Keratinocyte (primary cell): Measurements from ENCODE around the gene SSR1. TPM values are rescaled to one million over a fixed set of nuclear protein-coding genes. Genes with fewer than 3 reads are reported as not detected.

Experiments
- DNase-seq: peaks from one replicate; pipeline ENCODE4 v3.0.0-alpha.2; 2011; ENCODE audit warnings: low read depth, missing footprints, low spot score
- FAIRE-seq: peaks from 2 replicates; lab custom pipeline; 2011; peaks lifted over from hg19 to GRCh38; lab: Jason Lieb, UNC
- H2AFZ ChIP-seq: 2 replicates; pipeline ENCODE4 v1.6.0; 2012; ENCODE audit warnings: low read length, control low read depth, inconsistent platforms; ENCODE audit not compliant: control insufficient read depth
- H3K27ac ChIP-seq: 2 replicates; pipeline ENCODE4 v1.5.1; 2011; ENCODE audit warnings: low read length; ENCODE audit not compliant: control insufficient read depth, insufficient read depth
- H3K27me3 ChIP-seq: 3 replicates; pipeline ENCODE4 v1.6.0; 2011; ENCODE audit warnings: low read length; ENCODE audit not compliant: control insufficient read depth, insufficient read depth; ENCODE audit errors: extremely low read depth
- H3K36me3 ChIP-seq, 2 experiments: 2 replicates in 1 of 2; 3 replicates in 1 of 2; pipeline ENCODE4 v1.5.1; 2011; ENCODE audit warnings: low read length in 2 of 2, mild to moderate bottlenecking in 1 of 2; ENCODE audit not compliant: control insufficient read depth in 2 of 2, insufficient read depth in 2 of 2; ENCODE audit errors: extremely low read depth in 1 of 2
- H3K4me1 ChIP-seq: 3 replicates; pipeline ENCODE4 v1.5.1; 2011; ENCODE audit warnings: low read length; ENCODE audit not compliant: control insufficient read depth, insufficient read depth; ENCODE audit errors: extremely low read depth
- H3K4me2 ChIP-seq: 3 replicates; pipeline ENCODE4 v1.6.0; 2011; ENCODE audit warnings: low read depth, low read length; ENCODE audit not compliant: control insufficient read depth, insufficient read depth; ENCODE audit errors: extremely low read depth
- H3K4me3 ChIP-seq, 3 experiments: fragments of 200-600 bp in 1 of 3; sonication (generic) in 1 of 3; 2 replicates in 2 of 3; 3 replicates in 1 of 3; pipeline ENCODE4 v1.5.1; 2011 to 2016; ENCODE audit warnings: low read length in 3 of 3, mild to moderate bottlenecking in 3 of 3, control low read depth in 2 of 3, inconsistent platforms in 1 of 3, low read depth in 1 of 3, mixed read lengths in 1 of 3, mixed run types in 1 of 3, moderate library complexity in 1 of 3; ENCODE audit not compliant: control insufficient read depth in 2 of 3, insufficient read depth in 2 of 3; ENCODE audit errors: extremely low read depth in 1 of 3
- H3K79me2 ChIP-seq: 2 replicates; pipeline ENCODE4 v1.6.0; 2012; ENCODE audit warnings: low read length; ENCODE audit not compliant: control insufficient read depth, insufficient read depth
- H3K9ac ChIP-seq: 3 replicates; pipeline ENCODE4 v1.6.0; 2011; ENCODE audit warnings: low read length; ENCODE audit not compliant: control insufficient read depth, insufficient read depth; ENCODE audit errors: extremely low read depth
- H3K9me1 ChIP-seq: 3 replicates; pipeline ENCODE4 v1.6.0; 2011; ENCODE audit warnings: low read length; ENCODE audit not compliant: control insufficient read depth, insufficient read depth; ENCODE audit errors: extremely low read depth
- H3K9me3 ChIP-seq: 2 replicates; pipeline ENCODE4 v1.5.1; 2012; ENCODE audit warnings: low read depth, low read length; ENCODE audit not compliant: control insufficient read depth
- H4K20me1 ChIP-seq: 3 replicates; pipeline ENCODE4 v1.6.0; 2011; ENCODE audit warnings: low read length; ENCODE audit not compliant: control insufficient read depth, insufficient read depth; ENCODE audit errors: extremely low read depth
- CTCF ChIP-seq, 3 experiments: IDR thresholded peaks in 1 of 3; conservative IDR thresholded peaks in 1 of 3; optimal IDR thresholded peaks in 1 of 3; 2 replicates in 2 of 3; 3 replicates in 1 of 3; pipeline versions ENCODE3 to v1.5.1; 2011; ENCODE audit warnings: low read length in 3 of 3, mild to moderate bottlenecking in 3 of 3, moderate library complexity in 2 of 3, control low read depth in 1 of 3, inconsistent platforms in 1 of 3; ENCODE audit not compliant: insufficient read depth in 2 of 3; ENCODE audit errors: extremely low read depth in 1 of 3
- EZH2 ChIP-seq: IDR thresholded peaks from one replicate; pipeline ENCODE4 v1.6.1; 2012; ENCODE audit warnings: inconsistent platforms, mild to moderate bottlenecking, low read length, moderate library complexity
- dilution Hi-C: fragments of 300-500 bp; cut with MboI; formaldehyde crosslinking; loops from one replicate; pipeline ENCODE4 v1.7.0; 2020; ENCODE audit warnings: low sequenced_read_pairs; ENCODE audit not compliant: extremely low pct_ligation_motif_present
- polyA plus RNA-seq, 5 experiments: library from polyadenylated mRNA; depleted of rRNA in 3 of 5; stranded (reverse) in 3 of 5; stranded (forward) in 1 of 5; unstranded in 1 of 5; fragments of >200 nt; gene quantifications; 1 replicate in 1 of 5; 2 replicates in 3 of 5; 3 replicates in 1 of 5; pipeline versions ENCODE4 v1.2.1 to v1.2.3, GENCODE V29; 2011 to 2012; ENCODE audit warnings: missing spikeins in 2 of 5, low read depth in 1 of 5, low replicate concordance in 1 of 5

The SSR1 gene
- polyA plus RNA-seq, 1 donor (not counting 4 experiments of a cell fraction or from before 2014, with no cell fraction given) = 188 TPM

GRCh38 chr6:7269816-7270215 is 43.2 kb downstream of the SSR1 start:
- Histone ChIP-seq H4K20me1 (no peaks in the 10 kb centered on the region), H3K36me3 (no peaks in the 10 kb centered on the region), H2AFZ (no peak overlapping the region), H3K27ac (no peak overlapping the region), H3K9me1 (no peaks in the 10 kb centered on the region), H3K4me1 (peaks cover 19% of the 10 kb centered on the region), H3K9ac (no peak overlapping the region), H3K9me3 (peaks cover 2% of the 10 kb centered on the region), H3K4me3 (no peak overlapping the region), H3K79me2 (no peaks in the 10 kb centered on the region), H3K4me2 (no peak overlapping the region), H3K27me3 (no peaks in the 10 kb centered on the region)
- DNase-seq = no peak
- no peak for FAIRE-seq
- dilution Hi-C loops = no loop called here
- no peak for TF ChIP-seq CTCF (optimal IDR thresholded peaks at IDR 0.05 in 1 of 3, IDR thresholded peaks at IDR 0.05 in 1 of 3, conservative IDR thresholded peaks at IDR 0.05 in 1 of 3; ENCODE audit: extremely low read depth in 1 of 3, insufficient read depth in 2 of 3, low read length in 3 of 3)
- TF ChIP-seq EZH2 = no peak

- no peak for DNase-seq
- Histone ChIP-seq H3K79me2 (no peaks in the 10 kb centered on the region), H3K4me2 (no peak overlapping the region), H3K36me3 (no peaks in the 10 kb centered on the region), H4K20me1 (no peaks in the 10 kb centered on the region), H3K9me3 (peaks cover 2% of the 10 kb centered on the region), H3K9ac (no peak overlapping the region), H2AFZ (no peak overlapping the region), H3K27ac (no peak overlapping the region), H3K4me3 (no peak overlapping the region), H3K27me3 (no peaks in the 10 kb centered on the region), H3K9me1 (no peaks in the 10 kb centered on the region), H3K4me1 (peaks cover 17% of the 10 kb centered on the region)
- dilution Hi-C loops = no loop called here
- FAIRE-seq = no peak
- no peak for TF ChIP-seq EZH2
- TF ChIP-seq CTCF (optimal IDR thresholded peaks at IDR 0.05 in 1 of 3, IDR thresholded peaks at IDR 0.05 in 1 of 3, conservative IDR thresholded peaks at IDR 0.05 in 1 of 3; ENCODE audit: extremely low read depth in 1 of 3, insufficient read depth in 2 of 3, low read length in 3 of 3) = no peak
Observed at GRCh38 chr6:7268816-7269555, 44.0 kb downstream of the SSR1 start.
